Measurements from ENCODE around the gene PDE4D.

Gene PDE4D

GRCh38 chr5:59542306-59542705, 351.2 kb downstream of the PDE4D start:
- no peak for DNase-seq

GRCh38 chr5:59540366-59540765, 353.2 kb downstream of the PDE4D start:
- DNase-seq = no peak

GRCh38 chr5:59538750-59539121, 354.8 kb downstream of the PDE4D start:
- no peak for DNase-seq

GRCh38 chr5:59537961-59538749, 355.4 kb downstream of the PDE4D start:
- no peak for DNase-seq

GRCh38 chr5:59536875-59537274, 356.7 kb downstream of the PDE4D start:
- no peak for DNase-seq

GRCh38 chr5:59535561-59535960, 358.0 kb downstream of the PDE4D start:
- DNase-seq = no peak

- no peak for DNase-seq
These were observed 359.8 kb downstream of the PDE4D start for GRCh38 chr5:59533730-59534108.

GRCh38 chr5:59532979-59533729, 360.4 kb downstream of the PDE4D start:
- DNase-seq = no peak

GRCh38 chr5:59529239-59529638, 364.3 kb downstream of the PDE4D start:
- no peak for DNase-seq

- DNase-seq = no peak
These were observed 365.2 kb downstream of the PDE4D start for GRCh38 chr5:59528202-59528862.

- no peak for DNase-seq
These were observed 367.6 kb downstream of the PDE4D start for GRCh38 chr5:59525957-59526356.

GRCh38 chr5:59525311-59525710, 368.2 kb downstream of the PDE4D start:
- DNase-seq = no peak

GRCh38 chr5:59522201-59522831, 371.2 kb downstream of the PDE4D start:
- DNase-seq = no peak

GRCh38 chr5:59521476-59521875, 372.1 kb downstream of the PDE4D start:
- no peak for DNase-seq

GRCh38 chr5:59519338-59519737, 374.2 kb downstream of the PDE4D start:
- no peak for DNase-seq

- DNase-seq = no peak
These were observed 375.5 kb downstream of the PDE4D start for GRCh38 chr5:59517926-59518585.

- no peak for DNase-seq
These were observed 377.4 kb downstream of the PDE4D start for GRCh38 chr5:59516161-59516560.

- no peak for DNase-seq
These were observed 387.1 kb downstream of the PDE4D start for GRCh38 chr5:59506285-59506877.

GRCh38 chr5:59504043-59504442, 389.5 kb downstream of the PDE4D start:
- no peak for DNase-seq

GRCh38 chr5:59503220-59503619, 390.3 kb downstream of the PDE4D start:
- DNase-seq = no peak

- no peak for DNase-seq
These were observed 392.2 kb downstream of the PDE4D start for GRCh38 chr5:59501316-59501715.

- no peak for DNase-seq
These were observed 393.5 kb downstream of the PDE4D start for GRCh38 chr5:59500014-59500413.

Measured in central memory CD4-positive, alpha-beta T cell (primary cell).